Inferior parietal cortex (tissue), 1 donor: ENCODE measurements around the gene FRY.

Experiments used
- DNase-seq: peaks from one replicate; pipeline ENCODE4 v3.0.0-alpha.2; 2016; ENCODE audit errors: extremely low spot score

Gene FRY

DNA sequence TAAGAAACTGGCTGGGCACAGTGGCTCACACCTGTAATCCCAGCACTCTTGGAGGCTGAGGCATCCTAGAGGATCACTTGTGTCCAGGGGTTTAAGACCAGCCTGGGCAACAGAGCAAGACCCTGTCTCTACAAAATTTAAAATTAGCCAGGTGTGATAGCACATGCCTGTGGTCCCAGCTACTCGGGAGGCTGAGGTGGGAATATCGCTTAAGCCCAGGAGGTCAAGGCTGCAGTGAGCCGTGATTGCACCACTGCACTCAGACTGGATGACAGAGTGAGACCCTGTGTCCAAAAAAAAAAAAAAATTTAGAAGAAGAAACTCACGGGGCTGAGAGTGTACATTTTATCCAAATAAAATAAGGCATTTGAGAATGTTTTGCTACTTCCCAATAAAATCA lies 224.7 kb downstream of the FRY start:
- DNase-seq = no peak

DNA sequence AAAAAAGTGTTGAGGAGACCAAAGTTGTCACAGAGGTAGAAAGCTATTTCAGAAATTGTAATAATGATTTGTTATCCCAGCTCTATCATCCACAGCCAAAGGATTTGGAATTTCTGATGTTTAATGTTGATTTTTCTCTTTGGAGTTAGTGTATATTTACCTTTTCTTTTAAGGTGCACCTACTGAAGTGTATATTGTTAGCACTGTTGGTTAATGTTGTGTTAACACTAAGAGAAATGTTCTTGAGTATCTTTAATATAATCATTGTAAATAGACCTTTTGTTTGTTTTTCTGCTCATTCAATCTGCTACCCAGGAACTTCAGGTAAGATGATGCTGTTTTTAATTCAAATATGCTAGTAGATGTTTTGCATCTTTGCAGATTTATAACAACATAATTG lies 226.1 kb downstream of the FRY start:
- no peak for DNase-seq

DNA sequence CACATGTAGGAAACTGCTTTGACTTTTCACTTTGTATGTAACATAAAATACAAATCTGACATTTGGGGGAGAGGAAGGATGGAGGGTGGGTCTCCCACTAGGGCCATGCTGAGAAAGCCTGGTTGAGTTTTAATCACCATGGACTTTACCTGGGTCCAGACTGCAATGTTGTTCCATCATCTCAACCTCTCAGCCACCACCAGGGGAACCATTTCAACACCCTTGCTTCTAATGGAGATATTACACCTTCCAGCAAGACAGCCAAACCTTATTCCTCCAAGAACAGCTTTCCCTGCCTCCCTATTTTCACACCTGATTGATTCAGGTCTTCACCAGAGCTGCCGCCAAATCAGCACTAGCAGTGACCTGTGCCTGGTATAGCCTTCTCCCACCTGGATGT lies 227.5 kb downstream of the FRY start:
- DNase-seq = no peak

DNA sequence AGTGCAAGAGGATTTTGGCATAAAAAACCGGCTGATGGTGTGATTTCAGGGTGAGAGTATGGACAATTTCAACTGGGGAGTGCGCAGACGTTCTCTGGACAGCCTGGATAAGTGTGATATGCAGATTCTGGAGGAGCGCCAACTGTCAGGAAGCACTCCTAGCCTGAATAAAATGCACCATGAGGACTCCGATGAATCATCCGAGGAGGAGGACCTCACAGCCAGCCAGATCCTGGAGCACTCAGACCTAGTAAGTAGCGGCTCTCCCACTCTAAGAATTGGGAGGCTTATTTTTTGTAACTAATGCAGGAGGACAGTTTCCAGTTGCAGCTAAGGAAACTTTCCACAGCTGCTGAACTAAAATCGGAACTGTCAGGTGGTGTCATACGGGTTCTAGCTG lies 230.0 kb downstream of the FRY start:
- peak; percentile 67 for DNase-seq

DNA sequence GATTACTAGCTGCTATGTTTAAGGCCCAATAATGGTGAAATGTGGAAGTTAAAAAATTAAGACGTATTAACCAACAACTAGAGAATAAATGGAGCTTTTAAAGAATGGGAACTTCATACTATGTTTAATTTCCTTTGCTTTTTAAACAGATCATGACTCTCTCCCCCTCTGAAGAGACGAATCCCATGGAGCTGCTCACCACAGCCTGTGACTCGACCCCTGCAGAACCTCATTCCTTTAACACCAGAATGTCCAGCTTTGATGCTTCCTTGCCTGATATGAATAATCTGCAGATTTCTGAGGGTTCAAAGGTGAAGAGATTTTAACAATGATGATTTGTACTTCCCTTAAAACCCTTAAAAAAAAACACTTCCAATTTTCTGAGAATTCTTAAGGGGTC lies 230.6 kb downstream of the FRY start:
- DNase-seq = no peak

DNA sequence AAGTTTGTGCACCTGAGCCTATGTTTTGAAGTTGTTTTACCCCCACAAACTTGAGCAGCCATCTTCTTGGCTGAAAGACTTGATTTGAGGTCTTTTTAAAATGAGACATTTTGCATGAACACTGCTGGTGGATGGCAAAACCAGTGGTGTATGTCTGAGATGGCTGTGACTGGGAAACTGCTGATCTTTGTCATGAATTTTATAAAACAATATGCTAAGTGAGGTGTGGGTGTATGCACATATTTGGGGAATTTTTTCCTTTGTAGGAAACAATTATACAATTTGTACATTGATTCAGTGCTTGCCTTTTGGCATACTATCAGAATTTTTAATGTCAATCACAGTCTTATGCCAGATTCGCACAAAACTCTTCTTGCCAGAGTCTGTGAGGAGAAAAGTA lies 231.0 kb downstream of the FRY start:
- DNase-seq = no peak

DNA sequence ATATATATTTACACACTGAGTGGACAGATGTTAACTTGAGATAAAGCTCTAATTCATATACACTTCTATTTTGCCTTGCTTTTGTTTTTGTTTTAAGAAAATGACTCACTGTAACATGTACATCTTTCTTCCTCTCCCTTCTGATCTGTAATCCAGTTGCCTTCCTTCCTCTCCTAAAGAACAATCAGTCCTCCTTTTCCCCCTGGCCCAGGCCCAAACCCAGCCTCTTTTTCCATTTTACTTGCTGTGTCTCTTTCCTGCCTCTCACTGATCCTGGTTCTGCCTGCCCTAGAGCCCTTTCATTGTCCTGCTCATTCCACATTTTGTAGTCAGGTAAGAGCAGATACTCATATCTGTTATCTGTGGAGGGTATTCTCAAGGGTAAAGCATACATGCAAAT lies 232.8 kb downstream of the FRY start:
- DNase-seq = no peak

DNA sequence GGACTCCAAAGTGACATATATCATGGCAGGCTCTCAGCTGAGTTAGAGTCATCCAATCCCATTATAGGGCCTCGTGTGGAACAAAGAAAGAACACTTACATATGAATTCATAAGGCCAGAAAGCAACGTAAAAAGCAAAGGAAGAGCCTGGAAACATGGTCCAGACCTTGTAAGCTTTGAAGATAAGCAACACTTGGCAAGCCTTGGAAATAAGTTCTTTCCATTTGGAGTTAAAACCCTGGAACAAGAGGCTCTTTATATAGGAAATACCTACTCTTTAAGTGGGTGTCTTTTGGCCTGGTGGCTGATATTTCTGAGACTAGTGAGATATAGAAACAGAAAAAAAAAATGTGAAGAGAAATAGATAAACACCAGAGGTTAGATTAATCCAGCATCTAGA lies 234.2 kb downstream of the FRY start:
- no peak for DNase-seq

DNA sequence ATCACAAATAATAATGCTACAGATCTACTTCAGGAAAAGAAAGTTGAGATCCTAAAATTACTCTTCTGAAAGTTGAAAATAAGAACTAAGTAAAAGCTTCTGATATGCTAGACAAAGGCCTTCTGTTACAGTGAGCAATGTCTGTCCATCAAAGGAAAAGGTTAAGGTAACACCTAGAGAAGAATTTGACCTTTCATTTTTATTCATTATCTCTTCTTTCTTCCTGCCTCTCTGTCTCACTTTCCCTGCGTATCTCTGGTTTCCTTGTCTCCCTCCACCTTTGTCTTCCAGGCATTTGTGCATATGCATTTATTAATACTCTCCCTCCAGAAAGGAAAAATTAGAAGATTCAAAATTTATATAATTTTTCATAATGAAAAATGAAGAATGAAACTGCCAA lies 234.6 kb downstream of the FRY start:
- no peak for DNase-seq

DNA sequence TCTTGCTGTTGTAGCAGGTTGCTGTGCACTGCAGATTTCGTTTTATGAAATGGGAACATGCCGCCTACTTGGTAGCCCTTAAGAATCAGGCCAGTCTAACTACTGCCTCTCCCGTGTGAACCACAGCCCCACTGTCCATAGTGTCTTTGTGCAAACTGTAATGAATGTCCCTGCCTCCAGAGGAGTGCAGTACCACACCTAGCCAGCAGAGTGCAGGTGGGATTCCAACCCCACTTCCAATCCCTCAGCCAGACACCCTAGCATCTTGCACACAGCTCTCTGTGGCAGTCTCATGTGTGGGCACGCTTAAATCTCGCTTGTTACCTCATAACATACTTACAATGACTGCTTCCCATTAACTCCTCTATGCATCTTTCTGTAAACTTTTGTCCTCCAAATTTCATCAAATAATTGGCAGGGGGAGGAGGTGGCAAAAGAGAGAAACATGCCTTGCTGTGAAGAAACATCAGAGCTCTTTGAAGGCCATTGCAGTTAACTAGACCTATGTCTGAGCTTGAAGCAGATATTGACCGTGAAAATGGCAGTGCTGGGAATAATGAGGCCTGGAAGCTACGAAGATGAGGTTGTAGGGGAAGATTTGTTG lies 236.4 kb downstream of the FRY start:
- DNase-seq = no peak

DNA sequence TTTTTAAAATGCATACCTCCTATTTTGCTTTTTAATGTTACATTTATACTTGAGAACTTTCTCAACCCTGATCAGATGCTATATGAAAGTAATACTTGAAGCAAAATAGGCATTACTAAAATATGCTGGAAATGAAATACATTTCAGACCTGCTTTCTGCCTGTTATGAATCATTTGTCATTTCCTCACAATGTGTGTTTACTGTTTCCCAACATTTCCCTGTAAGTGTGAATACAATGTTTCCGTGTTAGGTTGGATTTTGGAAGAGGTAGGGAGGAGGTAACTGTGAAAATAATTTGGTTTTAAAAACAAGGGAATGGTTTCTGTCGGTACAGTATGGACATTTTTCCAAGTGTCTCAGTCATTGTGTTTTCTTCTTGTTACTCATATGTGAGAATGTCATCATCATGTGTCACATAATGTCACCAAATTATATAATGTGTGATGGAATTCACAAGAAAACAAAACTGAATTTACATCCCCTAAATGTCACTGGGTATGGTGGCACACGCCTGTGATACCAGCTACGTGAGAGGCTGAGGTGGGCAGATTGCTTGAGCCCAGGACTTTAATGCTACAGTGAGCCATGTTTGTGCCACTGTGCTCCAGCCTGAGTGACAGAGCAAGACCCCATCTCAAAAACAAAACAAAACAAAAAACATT lies 240.6 kb downstream of the FRY start:
- DNase-seq = no peak

DNA sequence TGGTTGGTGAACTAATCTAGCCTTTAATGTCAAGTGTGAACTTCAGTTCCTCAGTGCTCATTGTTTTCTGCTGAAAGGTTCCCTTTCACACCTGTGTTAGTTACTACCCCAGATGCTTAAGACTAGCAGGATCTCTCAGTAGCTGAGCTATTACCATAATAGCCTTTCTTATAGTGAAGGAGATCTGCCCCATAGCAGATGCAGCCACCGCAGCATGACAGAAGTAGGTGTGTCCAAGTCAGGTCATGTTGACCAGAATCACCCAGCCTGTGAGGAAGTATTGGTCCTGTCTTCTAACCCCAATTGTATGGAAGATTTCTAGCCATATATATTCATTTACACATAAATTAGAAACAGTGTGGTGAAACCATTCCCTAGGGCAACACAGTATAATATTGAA lies 246.3 kb downstream of the FRY start:
- no peak for DNase-seq

DNA sequence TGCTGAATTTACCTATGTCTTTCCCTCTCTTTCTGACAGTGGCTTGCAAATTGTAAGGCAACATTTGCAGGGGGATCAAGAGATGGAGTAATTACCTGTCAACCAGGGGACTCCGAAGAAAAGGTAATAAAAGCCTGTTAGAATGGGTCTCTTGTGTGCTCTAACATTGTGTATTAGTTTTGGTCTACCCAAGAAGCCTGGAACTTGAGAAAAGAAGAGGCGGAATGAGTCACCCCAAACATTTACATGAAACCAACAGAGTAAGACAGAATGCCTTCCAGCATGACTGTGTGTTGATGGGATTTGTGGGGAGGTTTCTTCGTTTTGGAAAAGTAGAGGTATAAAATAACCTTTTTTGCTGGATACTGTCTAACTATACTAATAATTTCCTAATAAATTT lies 246.9 kb downstream of the FRY start:
- DNase-seq = no peak

DNA sequence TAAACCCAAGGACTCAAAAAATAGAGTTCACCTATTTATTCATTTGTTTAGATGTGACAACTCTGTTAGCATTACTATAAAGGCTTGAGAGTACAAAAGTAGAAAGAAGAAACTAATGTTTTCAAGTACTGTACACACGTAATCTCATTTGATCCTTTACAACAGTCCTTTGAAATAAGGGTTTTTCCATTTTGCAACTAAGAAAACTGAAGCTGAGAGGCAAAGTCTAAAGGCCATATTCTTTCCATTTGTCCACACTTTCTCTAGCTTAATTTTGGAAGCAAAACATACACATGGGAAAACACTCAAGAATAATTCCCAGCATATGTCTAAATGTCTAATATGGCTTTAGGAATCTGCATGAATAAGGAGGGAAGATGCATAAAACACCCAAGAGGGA lies 249.5 kb downstream of the FRY start:
- DNase-seq = no peak

DNA sequence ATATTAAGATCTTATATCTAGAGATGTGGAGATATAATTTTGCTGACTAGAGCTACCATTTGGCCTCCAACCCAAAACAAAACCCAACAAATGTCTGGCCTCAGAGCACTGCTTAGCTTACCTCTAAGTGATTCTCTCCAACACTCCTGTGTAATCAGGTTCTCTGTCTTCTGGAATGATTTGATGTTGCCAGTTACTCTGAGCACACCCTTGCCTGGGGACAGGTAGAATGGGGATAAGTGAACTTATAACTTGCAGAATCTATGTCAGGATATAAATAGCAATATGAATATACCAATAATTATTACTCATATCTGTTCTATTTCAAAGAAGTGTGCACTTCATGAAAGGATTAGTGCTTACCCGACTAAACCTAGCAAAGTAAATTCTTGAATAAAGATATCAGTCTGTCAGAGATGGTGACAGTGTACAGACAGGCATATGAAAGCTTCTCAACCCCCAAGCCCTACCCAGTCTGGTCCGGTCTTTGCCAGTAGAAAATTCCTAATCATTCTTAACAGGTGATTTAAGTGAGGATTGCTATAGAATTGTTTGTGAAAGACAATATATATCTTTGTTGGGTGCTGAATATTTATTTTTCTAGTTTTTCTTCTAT lies 250.6 kb downstream of the FRY start:
- DNase-seq = no peak

DNA sequence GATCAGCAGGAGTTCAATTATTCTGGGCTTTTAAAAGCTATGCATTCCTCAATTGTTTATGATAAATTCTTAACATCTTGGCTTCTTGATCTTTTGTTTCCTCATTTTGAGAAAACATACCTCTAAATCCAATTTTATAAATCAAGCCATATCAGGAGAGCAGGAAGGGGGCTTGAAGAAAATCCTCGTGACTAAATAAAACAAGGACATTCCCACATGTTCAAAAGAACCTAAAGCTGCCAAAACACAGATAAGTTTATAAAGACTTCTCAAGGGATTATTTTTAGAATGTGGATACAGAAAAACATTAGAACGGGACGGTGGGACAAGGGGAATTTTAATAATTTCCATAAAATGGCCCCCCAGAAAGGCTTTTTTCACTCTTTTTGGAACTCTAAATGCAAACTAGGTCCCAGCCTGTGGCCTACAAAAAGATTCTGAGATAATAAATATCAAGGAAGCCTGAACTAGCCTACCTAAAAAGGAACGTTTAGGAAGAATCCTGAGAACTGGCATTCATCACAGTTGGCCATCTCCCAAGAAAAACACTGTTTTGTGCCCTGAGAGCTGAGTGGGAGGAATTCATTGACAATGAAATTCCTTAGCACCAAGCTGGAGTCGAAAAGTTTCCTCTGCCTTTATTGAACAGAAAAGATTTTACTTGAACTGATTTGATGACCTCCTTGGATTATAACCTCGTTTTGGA lies 253.5 kb downstream of the FRY start:
- DNase-seq = peak; percentile 73

DNA sequence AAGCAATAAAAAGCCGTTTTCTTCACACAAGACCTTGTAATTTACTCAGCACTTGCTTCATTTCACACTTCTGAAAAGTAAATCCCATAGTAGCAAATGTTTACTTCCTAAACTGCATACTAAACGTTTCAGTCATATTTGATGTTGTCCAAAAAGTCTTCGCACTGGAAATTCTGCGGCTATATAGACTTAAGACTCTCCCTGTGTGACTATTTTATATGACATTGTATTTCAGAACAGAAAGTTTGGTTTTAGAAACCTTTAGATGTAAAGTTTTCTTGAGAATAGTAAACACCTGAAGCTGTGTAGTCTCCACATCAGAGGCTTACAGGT lies 254.0 kb downstream of the FRY start:
- DNase-seq = no peak

DNA sequence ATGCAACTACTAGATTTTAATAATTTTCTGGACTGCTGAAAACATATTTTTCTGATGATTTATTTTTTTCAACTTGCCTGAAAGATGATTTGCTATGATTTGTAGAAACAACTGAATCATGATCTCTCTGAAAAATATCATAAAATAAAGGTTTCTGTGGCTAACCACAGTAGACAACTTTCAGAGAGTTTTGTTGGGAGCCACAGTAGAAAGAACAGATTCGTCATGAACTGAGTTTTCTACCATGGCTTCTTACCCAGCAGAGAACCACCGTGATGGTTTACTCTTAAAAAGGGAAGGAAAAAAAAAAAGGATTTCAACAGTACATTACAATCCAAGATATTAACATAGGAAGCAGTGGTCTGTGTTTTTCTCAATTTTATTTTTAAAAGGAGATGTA lies 265.6 kb downstream of the FRY start:
- no peak for DNase-seq

DNA sequence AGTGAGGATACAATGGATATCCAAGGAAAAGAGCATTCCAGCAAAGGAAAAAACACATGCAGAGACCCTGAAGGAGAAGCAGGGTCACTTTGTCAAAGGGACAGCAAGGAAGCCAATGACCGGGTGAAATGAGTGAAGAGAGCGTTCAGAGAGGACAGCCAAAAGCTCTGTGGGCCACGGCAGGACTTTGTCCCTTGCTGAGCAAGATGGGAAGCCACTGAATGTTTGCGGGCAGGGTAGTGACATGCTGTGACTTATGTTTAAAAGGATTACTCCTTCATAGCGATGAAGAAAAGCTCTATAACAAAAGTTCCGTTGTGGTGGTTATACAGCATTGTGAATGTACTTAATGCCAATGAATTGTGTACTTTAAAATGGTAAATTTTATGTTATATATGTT lies 267.1 kb downstream of the FRY start:
- DNase-seq = no peak

DNA sequence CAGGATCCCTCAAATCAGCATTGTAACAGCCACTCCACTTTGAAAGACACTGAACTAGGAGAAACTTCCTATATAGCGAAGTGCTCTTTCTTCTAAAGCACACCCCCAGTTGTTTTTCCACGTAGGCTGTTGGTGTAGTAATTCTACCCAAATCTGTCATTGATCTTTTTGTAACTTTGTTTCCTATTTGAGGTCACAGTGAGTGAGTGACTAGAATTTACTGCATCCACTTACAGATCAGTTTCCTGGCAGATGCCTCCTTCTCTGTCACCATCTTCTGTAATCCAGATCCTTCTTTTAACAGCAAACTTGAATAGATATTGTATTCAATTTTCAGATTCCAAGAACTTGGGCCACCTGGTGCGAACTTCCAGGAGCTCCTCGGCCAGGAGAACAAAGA lies 268.3 kb downstream of the FRY start:
- DNase-seq = no peak

DNA sequence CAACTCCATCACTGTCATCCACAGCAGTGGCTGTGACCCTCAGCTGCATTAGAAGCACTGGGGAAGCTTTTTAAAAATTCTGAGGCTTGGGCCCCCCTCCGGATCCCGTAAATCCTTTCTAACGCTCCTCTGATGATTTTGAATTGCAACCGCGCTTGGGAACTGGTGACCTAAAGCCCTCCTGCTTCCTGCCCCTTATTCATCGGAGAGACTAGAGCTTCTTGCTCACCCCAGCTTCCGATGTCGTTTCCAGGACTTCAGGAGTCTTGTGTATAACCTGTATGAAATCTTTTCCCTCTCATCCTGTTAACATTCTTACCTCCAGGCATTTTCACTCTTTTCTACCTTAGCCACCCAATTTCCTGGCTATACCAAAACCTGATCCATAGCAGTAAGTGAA lies 268.8 kb downstream of the FRY start:
- no peak for DNase-seq

DNA sequence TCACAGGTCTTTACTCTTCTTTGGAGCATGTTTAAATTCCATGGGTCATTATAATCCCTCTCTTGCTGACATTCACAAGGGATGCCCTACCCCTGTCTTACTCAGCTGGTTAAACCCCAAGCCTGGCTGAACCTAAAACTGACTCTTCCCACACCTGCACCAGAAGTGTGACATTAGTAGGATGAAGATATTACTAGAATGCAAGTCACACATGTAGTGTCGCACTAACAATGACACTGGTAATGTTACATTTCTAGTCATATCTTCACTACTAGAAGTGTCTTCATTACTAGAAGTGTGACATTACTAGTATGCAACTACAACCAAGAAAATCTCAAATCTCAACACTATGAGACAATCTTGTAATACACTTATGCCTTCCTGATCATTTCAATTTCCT lies 269.3 kb downstream of the FRY start:
- no peak for DNase-seq

DNA sequence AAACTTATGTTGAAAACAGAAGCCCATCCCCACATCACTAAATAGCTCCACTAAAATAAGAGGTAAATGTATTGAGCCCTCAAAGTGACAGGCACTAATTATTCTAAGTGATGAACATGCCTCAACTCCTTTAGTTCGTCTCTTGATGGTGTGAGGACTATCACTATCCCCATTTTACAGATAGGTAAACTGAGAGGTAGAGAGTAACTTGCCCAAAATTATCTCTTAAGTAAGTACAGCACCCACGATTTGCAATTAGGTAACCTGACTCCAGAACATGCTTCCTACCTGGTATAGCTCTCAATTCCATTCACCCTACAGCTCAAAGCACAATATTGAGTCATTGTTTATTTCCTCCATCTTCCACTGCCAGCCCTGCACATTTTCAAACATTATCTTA lies 270.9 kb downstream of the FRY start:
- DNase-seq = no peak
